GM21526 (cell line): Measurements from ENCODE around the gene PXDN.

Experiments used
- ATAC-seq: cut with Tn5 transposase; IDR thresholded peaks from one replicate; pipeline ENCODE4 v1.9.1; 2021; ENCODE audit warnings: moderate library complexity; ENCODE audit not compliant: unreplicated experiment, low FRiP score

The PXDN gene

GRCh38 chr2:1756456-1756855 is 12.1 kb upstream of the PXDN start:
- ATAC-seq: no peak

GRCh38 chr2:1755436-1756191 is 11.3 kb upstream of the PXDN start:
- ATAC-seq: no peak

- no peak for ATAC-seq
Measured at GRCh38 chr2:1754461-1755170, 10.3 kb upstream of the PXDN start.

GRCh38 chr2:1754046-1754445 is 9.7 kb upstream of the PXDN start:
- no peak for ATAC-seq

- no peak for ATAC-seq
Measured at GRCh38 chr2:1752751-1753150, 8.4 kb upstream of the PXDN start.

GRCh38 chr2:1751767-1752725 is 7.7 kb upstream of the PXDN start:
- ATAC-seq: no peak

GRCh38 chr2:1750933-1751766 is 6.8 kb upstream of the PXDN start:
- ATAC-seq: peak; percentile 46

- no peak for ATAC-seq
Measured at GRCh38 chr2:1750270-1750932, 6.1 kb upstream of the PXDN start.

GRCh38 chr2:1749489-1750119 is 5.3 kb upstream of the PXDN start:
- no peak for ATAC-seq

GRCh38 chr2:1748741-1749488 is 4.6 kb upstream of the PXDN start:
- no peak for ATAC-seq

GRCh38 chr2:1748176-1748740 is 3.9 kb upstream of the PXDN start:
- ATAC-seq: no peak

- ATAC-seq: no peak
Measured at GRCh38 chr2:1747065-1747941, 3.0 kb upstream of the PXDN start.

GRCh38 chr2:1746174-1747064 is 2.1 kb upstream of the PXDN start:
- ATAC-seq: no peak

GRCh38 chr2:1745171-1746023 is 1.1 kb upstream of the PXDN start:
- no peak for ATAC-seq

- no peak for ATAC-seq
Measured at GRCh38 chr2:1744151-1744445, 217 bp downstream of the PXDN start.
